Ishikawa (cell line): Measurements from ENCODE around the gene KCNAB2.

Experiments
- CEBPB ChIP-seq: IDR thresholded peaks from 2 replicates; pipeline ENCODE4 v1.6.1; 2012
- CREB1 ChIP-seq: IDR thresholded peaks from 2 replicates; pipeline ENCODE4 v1.6.1; 2012; ENCODE audit warnings: low read depth
- EGR1 ChIP-seq: IDR thresholded peaks from 2 replicates; pipeline ENCODE4 v1.6.1; 2012
- EP300 ChIP-seq: IDR thresholded peaks from 2 replicates; pipeline ENCODE4 v1.6.1; 2012; ENCODE audit warnings: borderline replicate concordance
- FOXM1 ChIP-seq: IDR thresholded peaks from 2 replicates; pipeline ENCODE4 v1.6.1; 2012; ENCODE audit warnings: low read depth, borderline replicate concordance
- NFIC ChIP-seq: IDR thresholded peaks from 2 replicates; pipeline ENCODE4 v1.6.1; 2012
- RAD21 ChIP-seq: IDR thresholded peaks from 2 replicates; pipeline ENCODE4 v1.6.1; 2012; ENCODE audit warnings: low read depth
- TAF1 ChIP-seq: IDR thresholded peaks from 2 replicates; pipeline ENCODE4 v1.6.1; 2012; ENCODE audit warnings: low read depth, mild to moderate bottlenecking
- TCF12 ChIP-seq: IDR thresholded peaks from 2 replicates; pipeline ENCODE4 v1.6.1; 2012; ENCODE audit warnings: low read depth
- TEAD4 ChIP-seq: IDR thresholded peaks from 2 replicates; pipeline ENCODE4 v1.6.1; 2012
- YY1 ChIP-seq: IDR thresholded peaks from 2 replicates; pipeline ENCODE4 v1.6.1; 2012; ENCODE audit warnings: low read depth
- TF ChIP-seq, protein P1 (sequence below): IDR thresholded peaks from 2 replicates; pipeline ENCODE4 v1.6.1; 2012
- TF ChIP-seq, protein P2 (sequence below): IDR thresholded peaks from 2 replicates; pipeline ENCODE4 v1.6.1; 2012; ENCODE audit warnings: low read depth, mild to moderate bottlenecking

DNA sequence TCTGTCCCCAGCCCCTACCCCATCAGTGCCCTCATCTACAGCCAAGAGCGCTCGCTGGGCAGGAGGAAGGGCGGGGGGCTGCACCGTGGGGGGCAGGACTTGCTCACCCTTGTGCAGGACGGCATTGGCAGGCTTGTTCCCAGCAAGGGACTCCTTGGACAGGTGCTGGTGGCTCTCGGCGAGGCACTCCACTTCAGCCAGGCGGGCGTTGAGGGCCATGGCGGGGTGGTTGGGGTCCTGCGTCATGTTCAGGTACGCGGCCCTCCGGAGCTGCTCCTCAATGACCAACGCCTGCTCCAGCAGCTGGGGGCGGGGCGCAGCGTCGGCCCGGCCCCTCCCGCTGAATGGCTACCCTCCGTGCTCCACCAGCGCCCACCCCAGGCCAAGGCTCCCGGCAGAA lies 64.0 kb downstream of the KCNAB2 start:
- TF ChIP-seq EGR1: no peak
- no peak for TF ChIP-seq EP300
- TF ChIP-seq CREB1: no peak
- no peak for TF ChIP-seq NFIC
- no peak for TF ChIP-seq TCF12
- TF ChIP-seq RAD21: no peak
- TF ChIP-seq TEAD4: no peak
- TF ChIP-seq FOXM1: no peak
- TF ChIP-seq CEBPB: no peak
- TF ChIP-seq, protein P1, sequence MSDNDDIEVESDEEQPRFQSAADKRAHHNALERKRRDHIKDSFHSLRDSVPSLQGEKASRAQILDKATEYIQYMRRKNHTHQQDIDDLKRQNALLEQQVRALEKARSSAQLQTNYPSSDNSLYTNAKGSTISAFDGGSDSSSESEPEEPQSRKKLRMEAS: no peak
- no peak for TF ChIP-seq TAF1
- no peak for TF ChIP-seq YY1
- TF ChIP-seq, protein P2, sequence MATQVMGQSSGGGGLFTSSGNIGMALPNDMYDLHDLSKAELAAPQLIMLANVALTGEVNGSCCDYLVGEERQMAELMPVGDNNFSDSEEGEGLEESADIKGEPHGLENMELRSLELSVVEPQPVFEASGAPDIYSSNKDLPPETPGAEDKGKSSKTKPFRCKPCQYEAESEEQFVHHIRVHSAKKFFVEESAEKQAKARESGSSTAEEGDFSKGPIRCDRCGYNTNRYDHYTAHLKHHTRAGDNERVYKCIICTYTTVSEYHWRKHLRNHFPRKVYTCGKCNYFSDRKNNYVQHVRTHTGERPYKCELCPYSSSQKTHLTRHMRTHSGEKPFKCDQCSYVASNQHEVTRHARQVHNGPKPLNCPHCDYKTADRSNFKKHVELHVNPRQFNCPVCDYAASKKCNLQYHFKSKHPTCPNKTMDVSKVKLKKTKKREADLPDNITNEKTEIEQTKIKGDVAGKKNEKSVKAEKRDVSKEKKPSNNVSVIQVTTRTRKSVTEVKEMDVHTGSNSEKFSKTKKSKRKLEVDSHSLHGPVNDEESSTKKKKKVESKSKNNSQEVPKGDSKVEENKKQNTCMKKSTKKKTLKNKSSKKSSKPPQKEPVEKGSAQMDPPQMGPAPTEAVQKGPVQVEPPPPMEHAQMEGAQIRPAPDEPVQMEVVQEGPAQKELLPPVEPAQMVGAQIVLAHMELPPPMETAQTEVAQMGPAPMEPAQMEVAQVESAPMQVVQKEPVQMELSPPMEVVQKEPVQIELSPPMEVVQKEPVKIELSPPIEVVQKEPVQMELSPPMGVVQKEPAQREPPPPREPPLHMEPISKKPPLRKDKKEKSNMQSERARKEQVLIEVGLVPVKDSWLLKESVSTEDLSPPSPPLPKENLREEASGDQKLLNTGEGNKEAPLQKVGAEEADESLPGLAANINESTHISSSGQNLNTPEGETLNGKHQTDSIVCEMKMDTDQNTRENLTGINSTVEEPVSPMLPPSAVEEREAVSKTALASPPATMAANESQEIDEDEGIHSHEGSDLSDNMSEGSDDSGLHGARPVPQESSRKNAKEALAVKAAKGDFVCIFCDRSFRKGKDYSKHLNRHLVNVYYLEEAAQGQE: no peak
